Lower leg skin (tissue), 3 donors: ENCODE measurements around the gene KEL.

ENCODE experiments used
- POLR2A ChIP-seq, 2 donors: fragments of 450-650 bp; IDR thresholded peaks; one replicate each; pipeline ENCODE4 v1.6.1; 2016 to 2017; ENCODE audit warnings: antibody characterized with exemption in 2 of 2, mild to moderate bottlenecking in 1 of 2, moderate library complexity in 1 of 2
- TF ChIP-seq, protein P1 (sequence below), 3 donors: fragments of 450-650 bp; IDR thresholded peaks; one replicate each; pipeline ENCODE4 v1.5.1; 2016; ENCODE audit warnings: antibody characterized with exemption in 3 of 3, mild to moderate bottlenecking in 3 of 3, moderate library complexity in 2 of 3

- TF ChIP-seq, protein P1, sequence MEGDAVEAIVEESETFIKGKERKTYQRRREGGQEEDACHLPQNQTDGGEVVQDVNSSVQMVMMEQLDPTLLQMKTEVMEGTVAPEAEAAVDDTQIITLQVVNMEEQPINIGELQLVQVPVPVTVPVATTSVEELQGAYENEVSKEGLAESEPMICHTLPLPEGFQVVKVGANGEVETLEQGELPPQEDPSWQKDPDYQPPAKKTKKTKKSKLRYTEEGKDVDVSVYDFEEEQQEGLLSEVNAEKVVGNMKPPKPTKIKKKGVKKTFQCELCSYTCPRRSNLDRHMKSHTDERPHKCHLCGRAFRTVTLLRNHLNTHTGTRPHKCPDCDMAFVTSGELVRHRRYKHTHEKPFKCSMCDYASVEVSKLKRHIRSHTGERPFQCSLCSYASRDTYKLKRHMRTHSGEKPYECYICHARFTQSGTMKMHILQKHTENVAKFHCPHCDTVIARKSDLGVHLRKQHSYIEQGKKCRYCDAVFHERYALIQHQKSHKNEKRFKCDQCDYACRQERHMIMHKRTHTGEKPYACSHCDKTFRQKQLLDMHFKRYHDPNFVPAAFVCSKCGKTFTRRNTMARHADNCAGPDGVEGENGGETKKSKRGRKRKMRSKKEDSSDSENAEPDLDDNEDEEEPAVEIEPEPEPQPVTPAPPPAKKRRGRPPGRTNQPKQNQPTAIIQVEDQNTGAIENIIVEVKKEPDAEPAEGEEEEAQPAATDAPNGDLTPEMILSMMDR (IDR thresholded peaks at IDR 0.05): no peak
- TF ChIP-seq POLR2A (IDR thresholded peaks at IDR 0.05): no peak
Observed at GRCh38 chr7:142968229-142968628, 6.1 kb upstream of the KEL start.
